Epithelial cell of esophagus (primary cell): ENCODE measurements around the gene CORO1A.
"Not testable (repeated sequence)": the region's sequence is repeated elsewhere in the genome, so short reads cannot be mapped to it uniquely, and the experiment has no call there.

Experiments
- DNase-seq: peaks from one replicate; pipeline ENCODE4 v3.0.0; 2010; ENCODE audit warnings: low read depth
- H3K4me3 ChIP-seq: 2 replicates; pipeline ENCODE4 v1.5.1; 2011; ENCODE audit warnings: mild to moderate bottlenecking, low read length, control low read depth

CORO1A gene

DNA sequence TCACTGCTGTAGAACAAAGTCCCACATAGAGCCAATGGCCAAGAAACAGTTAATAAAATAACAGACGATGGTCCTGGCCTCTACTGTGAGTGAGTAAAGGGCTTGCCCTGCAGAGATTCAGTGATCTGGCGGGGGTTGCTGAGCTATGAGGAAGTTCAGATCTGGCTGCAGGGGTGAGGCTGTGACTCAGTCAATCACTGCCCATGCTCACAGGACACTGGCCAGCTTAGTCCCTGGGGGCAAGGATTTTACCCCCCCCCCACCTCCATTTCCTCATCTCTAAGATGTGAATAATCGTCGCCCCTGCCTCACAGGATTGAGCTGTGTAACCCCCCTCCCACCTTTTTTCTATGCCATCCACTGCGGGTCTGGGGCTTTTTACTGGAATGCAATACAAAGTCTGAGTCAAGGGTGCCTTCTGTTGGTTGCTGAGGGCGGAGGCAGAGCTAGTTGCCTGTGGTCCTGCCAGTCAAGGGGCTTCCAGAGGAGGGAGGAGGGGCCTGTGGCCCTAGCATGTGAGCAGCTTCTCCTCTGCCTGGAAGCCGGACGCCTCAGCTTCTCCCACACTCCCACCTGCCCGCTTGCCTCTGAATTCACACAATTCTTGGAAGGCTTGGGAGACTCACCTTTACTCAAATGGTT, 23.8 kb downstream of the CORO1A start:
- DNase-seq, H3K4me3 ChIP-seq: not testable (repeated sequence)

GRCh38 chr16:30209032-30209431, 25.6 kb downstream of the CORO1A start:
- not testable (repeated sequence) for DNase-seq, H3K4me3 ChIP-seq

- DNase-seq, H3K4me3 ChIP-seq: not testable (repeated sequence)
Observed at GRCh38 chr16:30211414-30211813, 28.0 kb downstream of the CORO1A start.

- H3K4me3 ChIP-seq, DNase-seq: not testable (repeated sequence)
Observed at GRCh38 chr16:30217082-30217481, 33.7 kb downstream of the CORO1A start.
